Brain pericyte (primary cell): ENCODE results near the gene C3orf49.
A peak's percentile ranks its signal among the peaks of the same experiment; 100 is the strongest.

Experiments used
- DNase-seq: peaks from one replicate; pipeline ENCODE4 v3.0.0-alpha.2; 2012; ENCODE audit warnings: low read depth, low spot score

C3orf49 gene

GRCh38 chr3:63819151-63819398, at the start of gene C3orf49:
TSS of gene C3orf49 (plus strand) at chr3:63819299. CDS start at chr3:63819472, 173 bp downstream.
- DNase-seq, result no peak

DNA sequence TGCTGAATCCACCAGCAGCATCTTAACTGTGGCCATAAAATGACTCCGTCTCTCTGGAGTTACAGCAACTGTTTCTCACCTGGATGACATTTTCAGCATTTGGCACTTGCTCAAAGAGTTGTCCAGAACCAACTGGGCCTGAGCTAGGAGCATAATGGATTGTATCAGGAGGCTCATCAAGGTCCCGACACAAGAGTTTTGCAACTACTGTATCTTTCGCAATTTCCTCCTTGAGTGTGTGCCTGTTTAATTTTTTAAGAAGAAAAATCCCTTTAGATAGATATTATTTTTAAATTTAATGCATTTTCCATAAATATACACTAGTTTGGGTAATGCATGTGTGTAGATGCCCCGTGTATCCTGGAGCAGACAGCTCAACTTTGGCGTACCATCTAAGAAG, 44.3 kb upstream of the C3orf49 start:
- DNase-seq, result no peak

- DNase-seq, result no peak
These were observed 39.9 kb upstream of the C3orf49 start for GRCh38 chr3:63779227-63779626.

DNA sequence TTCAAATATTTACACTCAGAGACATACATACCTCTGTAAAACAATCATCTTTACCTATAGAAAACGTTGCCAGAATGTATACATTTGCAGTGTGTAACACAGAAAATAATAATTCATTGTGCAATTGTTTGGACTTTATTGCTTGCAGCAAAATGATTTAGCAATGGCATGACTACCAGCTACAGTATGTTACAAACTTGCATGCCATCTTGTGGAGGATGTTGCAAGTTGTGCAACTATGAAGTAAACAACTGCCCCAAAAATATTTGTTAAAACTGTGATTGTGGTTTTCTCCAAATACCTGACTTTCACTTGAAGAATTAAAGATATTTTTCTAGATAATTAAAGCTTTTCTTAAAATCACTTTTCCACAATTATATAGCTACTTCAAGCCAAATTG, 27.1 kb upstream of the C3orf49 start:
- DNase-seq, result no peak

DNA sequence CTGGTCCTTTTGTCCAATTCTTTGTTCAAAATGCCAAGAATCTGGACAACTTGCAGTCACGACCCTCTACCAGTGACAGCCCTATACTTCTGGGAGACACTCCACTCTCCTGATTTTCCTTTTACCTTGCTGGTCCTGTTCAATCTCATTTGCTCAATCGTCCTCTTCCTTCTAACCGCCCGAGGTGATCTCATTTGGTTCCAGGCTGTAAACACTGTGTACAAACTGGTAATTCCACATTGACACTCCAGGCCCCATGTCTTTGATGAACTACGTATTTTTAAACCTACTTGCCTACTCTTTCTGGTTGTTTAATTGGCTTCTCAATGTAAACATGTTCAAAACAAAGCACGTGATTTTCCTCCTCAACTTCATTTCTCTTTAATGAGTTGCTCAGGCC, 23.7 kb upstream of the C3orf49 start:
- no peak for DNase-seq

DNA sequence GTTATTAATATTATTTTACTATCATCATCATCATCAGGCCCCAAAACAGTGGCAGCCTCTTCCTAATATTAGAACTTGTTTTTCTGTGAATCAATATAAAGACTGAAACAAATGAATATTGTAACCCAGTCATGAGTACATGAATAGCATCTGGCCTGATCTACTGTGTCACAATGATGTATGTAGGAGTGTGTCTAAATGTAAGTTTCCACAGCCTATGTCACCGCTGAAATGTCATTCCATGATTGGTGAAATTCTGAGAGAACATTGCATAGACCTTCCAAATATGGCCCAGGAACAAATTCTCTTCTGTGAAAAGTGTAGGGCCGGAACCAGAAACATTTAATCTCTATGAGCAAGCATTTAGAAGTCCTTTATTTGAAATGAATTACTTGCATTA, 20.6 kb upstream of the C3orf49 start:
- no peak for DNase-seq

DNA sequence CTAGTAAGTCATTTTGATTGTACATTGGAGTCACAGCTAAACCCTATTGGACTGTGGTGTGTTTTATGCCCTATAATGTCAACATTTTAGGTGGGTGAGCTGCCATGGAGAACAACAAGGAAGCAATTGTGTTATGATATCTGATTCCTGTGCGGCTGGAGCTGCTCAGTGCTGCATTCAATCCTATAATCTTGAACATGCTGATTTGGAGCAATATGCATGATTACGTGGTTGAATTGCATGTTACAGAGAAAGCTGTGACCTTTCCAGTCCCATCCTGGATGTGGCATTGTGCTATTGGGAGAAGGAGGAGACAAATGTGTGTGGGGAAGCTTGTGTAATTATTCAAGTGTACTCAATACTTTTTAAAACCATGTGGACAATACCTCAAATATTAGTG, 20.1 kb upstream of the C3orf49 start:
- no peak for DNase-seq

DNA sequence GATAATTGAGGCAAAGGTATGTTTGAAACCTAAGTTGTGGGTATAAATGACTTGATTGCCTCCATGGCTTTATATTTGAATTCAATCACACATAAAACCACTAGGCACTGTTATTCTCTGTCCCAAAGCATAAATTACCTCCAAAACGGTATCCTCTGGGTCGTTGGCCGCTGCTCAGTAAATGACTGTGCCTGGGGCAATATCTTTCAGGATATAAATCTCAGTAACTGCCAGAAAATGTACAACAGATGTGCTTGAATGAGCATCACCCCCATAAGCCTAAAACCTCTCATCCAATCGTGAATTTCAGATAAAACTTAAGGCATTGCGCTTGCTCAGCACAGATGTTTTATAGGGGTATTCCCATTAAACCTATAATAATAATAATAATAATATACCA, 19.0 kb upstream of the C3orf49 start:
- DNase-seq, result no peak

GRCh38 chr3:63803911-63804310, 15.2 kb upstream of the C3orf49 start:
- no peak for DNase-seq

GRCh38 chr3:63807961-63808565, 11.0 kb upstream of the C3orf49 start:
- DNase-seq, result no peak

- no peak for DNase-seq
These were observed 10.5 kb upstream of the C3orf49 start for GRCh38 chr3:63808633-63809032.

GRCh38 chr3:63809607-63810006, 9.5 kb upstream of the C3orf49 start:
- no peak for DNase-seq

DNA sequence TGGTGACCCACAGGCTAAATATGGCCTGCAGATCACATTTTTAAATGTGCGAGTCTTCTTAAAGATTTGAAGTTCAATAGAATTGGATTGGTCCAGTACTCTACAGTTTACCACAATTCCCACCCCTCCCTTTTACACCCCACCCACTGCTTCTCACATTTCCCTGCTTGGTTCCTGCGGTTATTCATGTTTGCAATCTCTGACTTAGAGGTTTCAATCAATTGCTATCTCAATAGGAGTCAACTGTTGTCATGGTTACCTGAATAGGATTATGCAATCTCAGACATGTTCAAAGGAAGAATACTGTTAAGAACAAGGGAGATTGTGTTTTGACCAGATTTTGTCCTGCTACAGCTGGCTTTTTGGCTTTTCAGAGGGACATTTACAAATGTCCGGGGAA, 4.9 kb upstream of the C3orf49 start:
- no peak for DNase-seq

DNA sequence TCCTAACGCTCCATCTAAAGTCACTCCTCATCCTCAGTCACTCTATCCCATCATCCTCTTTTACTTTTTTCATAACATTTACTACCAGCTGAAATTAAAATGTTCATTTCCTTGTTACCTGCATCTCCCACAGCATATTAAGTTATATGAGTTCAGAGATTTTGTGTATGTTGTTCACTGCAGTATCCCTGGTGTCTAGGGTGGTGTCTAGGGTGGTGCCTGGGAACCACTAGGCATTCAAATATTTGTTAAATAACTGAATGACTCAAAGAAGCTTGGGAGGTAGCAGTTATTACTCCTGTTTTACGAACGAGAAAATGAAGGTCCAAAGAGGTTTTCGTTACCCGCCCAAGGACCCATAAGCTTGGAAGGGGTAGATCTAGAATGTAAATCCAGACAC, 1.9 kb upstream of the C3orf49 start:
- DNase-seq, result no peak

GRCh38 chr3:63818282-63819150, 583 bp upstream of the C3orf49 start:
- DNase-seq, result peak; percentile 15

- peak; percentile 16 for DNase-seq
These were observed 5.2 kb downstream of the C3orf49 start for GRCh38 chr3:63824309-63824708.

GRCh38 chr3:63830526-63830925, 11.4 kb downstream of the C3orf49 start:
- DNase-seq, result no peak

DNA sequence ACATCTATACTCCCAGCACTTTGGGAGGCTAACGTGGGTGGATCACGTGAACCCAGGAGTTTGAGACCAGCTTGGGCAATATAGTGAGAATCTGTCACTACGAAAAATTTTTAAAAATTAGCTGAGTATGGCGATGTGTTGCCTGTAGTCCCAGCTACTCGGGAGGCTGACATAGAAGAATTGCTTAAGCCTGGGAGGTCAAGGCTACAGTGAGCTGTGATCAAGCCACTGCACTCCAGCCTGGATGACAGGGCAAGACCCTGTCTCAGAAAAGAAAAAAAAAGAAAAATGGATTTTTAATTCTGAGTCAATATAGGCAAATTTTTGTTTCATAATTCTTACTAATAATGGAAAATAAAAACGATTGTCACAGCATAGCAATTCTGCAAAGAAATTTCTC, 13.3 kb downstream of the C3orf49 start:
- no peak for DNase-seq

GRCh38 chr3:63841704-63842103, 22.6 kb downstream of the C3orf49 start:
- DNase-seq, result no peak

- DNase-seq, result no peak
These were observed 23.0 kb downstream of the C3orf49 start for GRCh38 chr3:63842127-63842526.

DNA sequence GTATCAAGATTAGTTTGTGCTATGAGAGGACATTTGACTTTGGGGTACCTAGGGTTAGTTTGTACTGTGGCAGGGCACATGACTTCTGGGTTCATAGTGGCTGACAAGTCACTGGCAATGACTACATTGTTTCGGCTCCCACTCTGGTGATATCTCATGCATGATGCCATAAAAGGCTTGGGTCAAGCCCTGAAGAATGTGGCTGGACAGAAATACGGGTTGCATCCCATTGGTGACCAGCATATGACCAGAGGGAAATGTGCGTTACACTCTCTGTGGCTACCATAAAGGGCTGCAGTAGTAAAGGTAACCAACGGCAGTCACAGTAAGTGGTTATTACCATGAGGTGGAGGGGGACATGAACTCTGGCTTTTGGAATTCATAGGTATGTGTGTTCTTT, 26.1 kb downstream of the C3orf49 start:
- DNase-seq, result no peak

DNA sequence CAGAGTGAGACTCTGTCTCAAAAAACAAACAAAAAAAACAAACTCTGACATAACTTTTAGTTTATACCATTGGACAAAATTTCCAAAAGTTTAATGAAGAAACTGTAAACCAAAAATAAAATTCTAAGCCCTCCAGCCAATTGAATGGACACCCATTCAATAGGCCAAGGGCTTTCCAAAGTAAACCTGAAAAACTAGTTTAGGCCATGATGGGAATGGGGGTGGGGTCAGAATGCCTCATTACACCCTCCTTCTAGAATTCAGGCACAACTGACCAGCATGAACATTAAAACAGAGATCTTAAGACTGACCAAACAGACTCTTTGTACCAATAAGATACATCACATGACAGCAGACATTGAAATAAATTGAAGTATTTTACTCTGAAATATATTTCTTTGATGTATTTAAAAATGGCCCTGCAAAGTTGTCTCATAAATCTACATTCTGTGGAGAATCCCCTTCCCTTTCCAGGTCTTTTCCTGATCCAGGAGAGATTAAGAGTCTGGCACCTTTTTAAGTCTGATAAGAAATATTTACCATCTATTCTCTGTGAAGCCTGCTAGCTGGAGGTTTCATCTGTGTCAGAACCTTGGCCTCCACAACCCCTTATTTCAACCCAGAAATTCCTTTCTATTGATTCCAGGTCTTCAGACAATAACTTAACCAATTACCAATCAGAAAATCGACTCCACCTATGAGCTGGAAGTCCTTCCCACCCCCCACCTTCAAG, 28.8 kb downstream of the C3orf49 start:
- DNase-seq, result no peak

- no peak for DNase-seq
These were observed 30.1 kb downstream of the C3orf49 start for GRCh38 chr3:63849175-63849574.
